K562 (cell line): ENCODE measurements around the gene ADK. TPM values are rescaled to one million over a fixed set of nuclear protein-coding genes. Genes with fewer than 3 reads are reported as not detected.

Source experiments
- ATAC-seq: fragments of 200-7000 bp; cut with Tn5 transposase; 3 replicates; pipeline ENCODE4 v1.9.1; 2020; ENCODE audit warnings: moderate library complexity
- BruUV-seq: library from RNA; stranded (reverse); fragments of 400-500 nt; replicated peaks from 2 replicates; lab custom pipeline; 2021; lab: Mats Ljungman, UMichigan
- CTCF ChIA-PET: fragments of 300-600 bp; formaldehyde crosslinking; extraction: SDS; loops from one replicate; lab custom pipeline; 2021; ENCODE audit warnings: low intra/inter-chr PET ratio; lab: Yijun Ruan, JAX
- POLR2A ChIA-PET: fragments of 300-600, 350-650 bp; sonication (Branson Sonifier 250); formaldehyde crosslinking; extraction: SDS; loops from one replicate; lab custom pipeline; 2021; ENCODE audit warnings: antibody characterized with exemption, inconsistent platforms; lab: Yijun Ruan, JAX
- DNase-seq, 4 experiments: peaks; one replicate each; pipeline versions ENCODE4 v3.0.0 to v3.0.0-alpha.2; 2011 to 2018; ENCODE audit warnings: low spot score in 3 of 4, mixed read lengths in 3 of 4; ENCODE audit errors: extremely low read depth in 1 of 4
- FAIRE-seq: peaks from 2 replicates; lab custom pipeline; 2011; peaks lifted over from hg19 to GRCh38; lab: Jason Lieb, UNC
- H2AFZ ChIP-seq: 2 replicates; pipeline ENCODE4 v1.6.0; 2011; ENCODE audit warnings: low read depth, low read length, control low read depth, inconsistent platforms
- H3K27ac ChIP-seq: fragments of 200-600 bp; 3 replicates; pipeline ENCODE4 v1.8.0; 2011; ENCODE audit warnings: low read depth, mild to moderate bottlenecking, control low read depth, inconsistent platforms, low read length, moderate library complexity, mixed read lengths; ENCODE audit errors: extremely low read depth
- H3K27me3 ChIP-seq, 2 experiments: fragments of 300-600 bp in 1 of 2; 2 replicates in 1 of 2; 3 replicates in 1 of 2; pipeline versions ENCODE4 v1.6.0 to v1.8.0; 2011; ENCODE audit warnings: inconsistent platforms in 2 of 2, low read length in 2 of 2, mild to moderate bottlenecking in 1 of 2, mixed read lengths in 1 of 2, moderate library complexity in 1 of 2; ENCODE audit not compliant: control insufficient read depth in 2 of 2, insufficient read depth in 2 of 2
- H3K36me3 ChIP-seq: fragments of 300-600 bp; 3 replicates; pipeline ENCODE4 v1.8.0; 2011; ENCODE audit warnings: mild to moderate bottlenecking, low read length, inconsistent platforms; ENCODE audit not compliant: control insufficient read depth, insufficient read depth
- H3K4me1 ChIP-seq, 2 experiments: fragments of 200-600 bp in 1 of 2; replicated peaks in 1 of 2; 2 replicates in 1 of 2; 3 replicates in 1 of 2; pipeline versions ENCODE4 v1.5.1 to v1.8.0; 2011; ENCODE audit warnings: inconsistent platforms in 2 of 2, low read length in 2 of 2, mild to moderate bottlenecking in 1 of 2, mixed read lengths in 1 of 2, moderate library complexity in 1 of 2; ENCODE audit not compliant: control insufficient read depth in 2 of 2, insufficient read depth in 2 of 2
- H3K4me2 ChIP-seq: 2 replicates; pipeline ENCODE4 v1.6.1; 2011; ENCODE audit warnings: low read length, control low read depth, inconsistent platforms, mixed read lengths; ENCODE audit not compliant: insufficient read depth
- H3K4me3 ChIP-seq: fragments of 200-600 bp; sonication (generic), shearing (Covaris generic); 2 replicates; pipeline ENCODE4 v1.5.1; 2016; ENCODE audit warnings: control low read depth, inconsistent platforms
- H3K79me2 ChIP-seq: fragments of 200-600 bp; 3 replicates; pipeline ENCODE4 v1.8.0; 2011; ENCODE audit warnings: low read length, inconsistent platforms; ENCODE audit not compliant: control insufficient read depth, insufficient read depth
- H3K9ac ChIP-seq, 2 experiments: 2 replicates each; pipeline versions ENCODE4 v1.6.0 to v1.6.1; 2011; ENCODE audit warnings: low read depth in 2 of 2, low read length in 2 of 2, control low read depth in 1 of 2, inconsistent platforms in 1 of 2, mild to moderate bottlenecking in 1 of 2, mixed read lengths in 1 of 2; ENCODE audit not compliant: insufficient read depth in 1 of 2
- H3K9me1 ChIP-seq: one replicate; pipeline ENCODE4 v1.6.0; 2011; ENCODE audit warnings: inconsistent platforms, mild to moderate bottlenecking, low read length, moderate library complexity; ENCODE audit not compliant: control insufficient read depth, insufficient read depth
- H3K9me3 ChIP-seq: replicated peaks from 2 replicates; pipeline ENCODE4 v1.5.1; 2011; ENCODE audit warnings: low read depth, low read length, inconsistent platforms; ENCODE audit not compliant: control insufficient read depth, insufficient read depth
- H4K20me1 ChIP-seq: replicated peaks from 2 replicates; pipeline ENCODE4 v1.6.1; 2011; ENCODE audit warnings: low read length, inconsistent platforms, mixed read lengths; ENCODE audit not compliant: control insufficient read depth, insufficient read depth
- ATF6 ChIP-seq: sonication (generic); formaldehyde crosslinking; IDR thresholded peaks from 2 replicates; pipeline ENCODE4 v1.4.0; 2020; ENCODE audit warnings: mild to moderate bottlenecking, missing genetic modification reagents
- DDX20 ChIP-seq: fragments of 450-650 bp; IDR thresholded peaks from 2 replicates; pipeline ENCODE4 v1.6.1; 2016; ENCODE audit warnings: missing genetic modification characterization, low read depth, mild to moderate bottlenecking, missing compliant biosample characterization, moderate library complexity
- HMG20B ChIP-seq: fragments of 250-450 bp; sonication (Bioruptor Pico); IDR thresholded peaks from 2 replicates; pipeline ENCODE4 v1.5.0; 2021; ENCODE audit warnings: mild to moderate bottlenecking
- KLF16 ChIP-seq: IDR thresholded peaks from 2 replicates; pipeline ENCODE4 v1.6.1; 2016; ENCODE audit warnings: antibody characterized with exemption
- PHB2 ChIP-seq: fragments of 450-650 bp; IDR thresholded peaks from 2 replicates; pipeline ENCODE4 v1.6.1; 2017; ENCODE audit warnings: low read depth
- RNF219 ChIP-seq: fragments of 250-450 bp; sonication (Bioruptor Pico); IDR thresholded peaks from 2 replicates; pipeline ENCODE4 v1.5.0; 2022; ENCODE audit warnings: mild to moderate bottlenecking
- RREB1 ChIP-seq: fragments of 250-450 bp; sonication (Bioruptor Pico); IDR thresholded peaks from 2 replicates; pipeline ENCODE4 v1.4.0; 2020
- ZNF75A ChIP-seq: fragments of 450-650 bp; formaldehyde crosslinking; IDR thresholded peaks from 2 replicates; pipeline ENCODE4 v1.4.0; 2020; ENCODE audit warnings: mild to moderate bottlenecking
- whole genome bisulfite sequencing: fragments of 100-300 bp; shearing (Covaris generic); methylation state at CpG from one replicate; pipeline ENCODE4 v1.1.6; 2016; ENCODE audit warnings: low coverage, mixed read lengths; ENCODE audit not compliant: insufficient coverage; ENCODE audit errors: missing lambda C conversion rate; 5-methylcytosine and 5-hydroxymethylcytosine counted together
- in situ Hi-C: fragments of 300-500 bp; cut with MboI; formaldehyde crosslinking; loops from 4 replicates; pipeline ENCODE4 v1.15.0; 2018; ENCODE audit warnings: inconsistent platforms, mixed read lengths
- intact Hi-C: fragments of 100-400 bp; cut with micrococcal nuclease; formaldehyde crosslinking; loops from 2 replicates; pipeline ENCODE4 v1.14.2; 2022
- polyA plus RNA-seq, 8 experiments: library from polyadenylated mRNA; depleted of rRNA in 4 of 8; stranded (reverse) in 5 of 8; unstranded in 3 of 8; fragments of >200 nt; fragmentation: Nextera tagmentation in 2 of 8; fragmentation: Illumina TruSeq in 1 of 8; extraction: Ambion mirVana in 2 of 8; extraction: Trizol in 1 of 8; gene quantifications; 2 replicates each; pipeline versions ENCODE4 v1.2.1 to v1.2.3, GENCODE V29; 2011 to 2014; ENCODE audit warnings: inconsistent platforms in 1 of 8, missing spikeins in 1 of 8
- total RNA-seq, 7 experiments: library from RNA; depleted of rRNA in 6 of 7; stranded (reverse); fragments of >200 nt in 6 of 7; fragmentation: Illumina TruSeq in 2 of 7; extraction: Trizol in 2 of 7; gene quantifications; 2 replicates each; pipeline versions ENCODE4 v1.2.1 to v1.2.3, GENCODE V29; 2011 to 2021; ENCODE audit warnings: low replicate concordance in 1 of 7

ADK gene
- total and polyA plus RNA-seq, 9 of the 15 experiments (the other 6 are each of a cell fraction or from before 2014, with no cell fraction given) = 54.2 to 97.8 (median 73.6) TPM

GRCh38 chr10:74582566-74582965 lies 431.5 kb downstream of the ADK start:
- H3K79me2 ChIP-seq = no peaks in the 10 kb centered on the region
- BruUV-seq = no TSS peak
- ATAC-seq (no peak), DNase-seq (no peak), FAIRE-seq (no peak)
- no peaks in the 10 kb centered on the region for H3K36me3 ChIP-seq
- 75% methylated on average over 1 of the region's 1 CpG for WGBS
- in situ Hi-C loops (no loop called here), intact Hi-C loops (no loop called here)
- H3K27me3 ChIP-seq = no peaks in the 10 kb centered on the region
- H3K9me1 ChIP-seq = no peaks in the 10 kb centered on the region
- H3K4me3 ChIP-seq = no peak overlapping the region
- H3K27ac ChIP-seq = no peak overlapping the region
- CTCF ChIA-PET = no interaction called here
- 0 out of 5 replicates have a peak, but pooled peaks cover 0 to 6% of the 10 kb centered on the region in 2 experiments for H3K4me1 ChIP-seq
- no peaks in the 10 kb centered on the region for H4K20me1 ChIP-seq
- H3K9me3 ChIP-seq = no peaks in the 10 kb centered on the region
- H3K9ac ChIP-seq = no peak overlapping the region
- no peak overlapping the region for H3K4me2 ChIP-seq
- POLR2A ChIA-PET = interaction anchor here (1.4 kb wide), 1 partner anchor 16 kb away, joined by 4 read pairs; no protein-coding TSS in a partner anchor
- TF ChIP-seq ZNF75A (CRISPR knock-in tag) (no peak), PHB2 (no peak), KLF16 (no peak), DDX20 (tag) (no peak), RREB1 (CRISPR knock-in tag) (no peak), HMG20B (CRISPR knock-in tag) (no peak), RNF219 (no peak), ATF6 (CRISPR knock-in tag) (no peak)
- no peak overlapping the region for H2AFZ ChIP-seq
